HFF-Myc (cell line): ENCODE data around the gene CIT.
"Not testable (repeated sequence)": the region's sequence is repeated elsewhere in the genome, so short reads cannot be mapped to it uniquely, and the experiment has no call there.

Experiments used
- DNase-seq: peaks from one replicate; pipeline ENCODE4 v3.0.0-alpha.2; 2011; ENCODE audit warnings: low read depth; ENCODE audit errors: extremely low read depth
- H3K4me3 ChIP-seq: replicated peaks from 2 replicates; pipeline ENCODE4 v1.5.1; 2011; ENCODE audit warnings: low read depth, mild to moderate bottlenecking, control low read depth, low read length
- TF ChIP-seq, protein P1 (sequence below): IDR thresholded peaks from 2 replicates; pipeline ENCODE4 v1.5.1; 2012; ENCODE audit warnings: mild to moderate bottlenecking, low read depth, low read length, control low read depth; ENCODE audit errors: missing control alignments

CIT gene

DNA sequence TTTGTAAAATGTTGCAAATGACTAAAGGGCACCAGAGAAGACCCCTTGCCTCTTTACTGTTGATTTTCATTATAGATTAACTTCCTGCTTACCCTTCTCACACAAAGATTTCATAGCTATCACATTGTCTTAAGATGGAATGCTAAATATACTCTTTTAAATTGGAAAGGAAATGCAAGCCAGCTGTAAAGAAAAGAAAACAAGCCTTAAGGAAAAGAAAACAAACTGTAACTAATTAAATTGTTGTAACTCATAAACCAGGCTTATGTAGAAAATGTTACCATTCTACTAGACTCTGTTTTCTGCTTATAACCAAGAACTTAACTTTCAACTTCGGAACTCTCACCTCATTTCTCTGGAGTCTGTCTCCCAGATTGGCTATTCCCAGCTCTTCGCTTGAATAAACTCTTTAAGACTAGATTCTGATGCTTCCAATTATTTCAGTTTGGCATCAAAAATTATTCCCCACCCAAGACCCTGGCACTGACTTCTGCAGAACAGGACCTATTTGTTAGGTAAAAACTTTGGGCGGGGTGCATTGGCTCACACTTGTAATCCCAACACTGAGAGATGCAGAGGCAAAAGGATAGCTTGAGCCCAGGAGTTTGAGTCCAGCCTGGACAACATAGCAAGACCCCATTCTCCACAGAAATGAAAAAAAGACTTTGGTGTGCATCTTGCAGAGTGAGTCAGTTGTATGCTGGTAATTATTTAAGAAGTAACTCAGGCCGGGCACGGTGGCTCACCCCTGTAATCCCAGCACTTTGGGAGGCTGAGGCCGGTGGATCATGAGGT is 36.6 kb upstream of the CIT start:
- DNase-seq: no peak
- TF ChIP-seq, protein P1, sequence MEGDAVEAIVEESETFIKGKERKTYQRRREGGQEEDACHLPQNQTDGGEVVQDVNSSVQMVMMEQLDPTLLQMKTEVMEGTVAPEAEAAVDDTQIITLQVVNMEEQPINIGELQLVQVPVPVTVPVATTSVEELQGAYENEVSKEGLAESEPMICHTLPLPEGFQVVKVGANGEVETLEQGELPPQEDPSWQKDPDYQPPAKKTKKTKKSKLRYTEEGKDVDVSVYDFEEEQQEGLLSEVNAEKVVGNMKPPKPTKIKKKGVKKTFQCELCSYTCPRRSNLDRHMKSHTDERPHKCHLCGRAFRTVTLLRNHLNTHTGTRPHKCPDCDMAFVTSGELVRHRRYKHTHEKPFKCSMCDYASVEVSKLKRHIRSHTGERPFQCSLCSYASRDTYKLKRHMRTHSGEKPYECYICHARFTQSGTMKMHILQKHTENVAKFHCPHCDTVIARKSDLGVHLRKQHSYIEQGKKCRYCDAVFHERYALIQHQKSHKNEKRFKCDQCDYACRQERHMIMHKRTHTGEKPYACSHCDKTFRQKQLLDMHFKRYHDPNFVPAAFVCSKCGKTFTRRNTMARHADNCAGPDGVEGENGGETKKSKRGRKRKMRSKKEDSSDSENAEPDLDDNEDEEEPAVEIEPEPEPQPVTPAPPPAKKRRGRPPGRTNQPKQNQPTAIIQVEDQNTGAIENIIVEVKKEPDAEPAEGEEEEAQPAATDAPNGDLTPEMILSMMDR: no peak
- H3K4me3 ChIP-seq: no peak overlapping the region

DNA sequence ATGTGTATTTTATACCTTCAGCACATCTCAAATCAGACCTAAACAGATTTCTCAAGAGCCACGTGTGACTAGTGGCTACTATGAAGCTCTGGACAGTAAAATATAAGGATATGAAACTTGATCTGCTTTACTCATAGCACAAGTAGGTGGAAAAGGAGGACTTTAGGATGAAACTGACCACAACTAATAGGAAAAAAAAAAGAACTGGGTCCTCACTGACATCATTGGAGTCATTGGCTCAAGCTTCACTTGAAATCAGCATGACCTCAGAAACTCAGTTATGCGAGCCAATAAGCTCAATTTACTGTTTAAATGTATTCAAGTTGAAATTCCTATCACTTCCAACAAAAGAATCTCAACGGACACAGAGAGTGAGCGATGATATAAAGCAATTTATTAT is 34.1 kb upstream of the CIT start:
- no peak overlapping the region for H3K4me3 ChIP-seq
- TF ChIP-seq, protein P1: no peak
- DNase-seq: peak; percentile 29

DNA sequence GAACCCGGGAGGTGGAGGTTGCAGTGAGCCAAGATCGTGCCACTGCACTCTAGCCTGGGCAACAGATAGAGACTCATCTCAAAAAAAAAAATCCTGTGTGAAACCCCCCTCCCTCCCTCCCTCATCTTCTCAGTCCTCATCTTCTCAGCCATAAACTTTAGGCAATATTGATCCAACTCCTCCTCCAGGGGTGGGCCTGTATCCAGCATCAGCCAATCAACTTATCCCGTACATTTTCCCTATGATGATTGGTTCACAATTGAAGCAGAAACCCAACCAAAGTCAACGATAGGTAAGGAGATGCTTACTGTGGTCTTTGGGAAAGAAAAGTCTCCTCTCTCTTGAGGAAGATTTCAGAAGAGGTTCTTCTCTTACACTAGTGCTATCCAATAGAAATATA is 33.5 kb upstream of the CIT start:
- TF ChIP-seq, protein P1: no peak
- no peak overlapping the region for H3K4me3 ChIP-seq
- no peak for DNase-seq

DNA sequence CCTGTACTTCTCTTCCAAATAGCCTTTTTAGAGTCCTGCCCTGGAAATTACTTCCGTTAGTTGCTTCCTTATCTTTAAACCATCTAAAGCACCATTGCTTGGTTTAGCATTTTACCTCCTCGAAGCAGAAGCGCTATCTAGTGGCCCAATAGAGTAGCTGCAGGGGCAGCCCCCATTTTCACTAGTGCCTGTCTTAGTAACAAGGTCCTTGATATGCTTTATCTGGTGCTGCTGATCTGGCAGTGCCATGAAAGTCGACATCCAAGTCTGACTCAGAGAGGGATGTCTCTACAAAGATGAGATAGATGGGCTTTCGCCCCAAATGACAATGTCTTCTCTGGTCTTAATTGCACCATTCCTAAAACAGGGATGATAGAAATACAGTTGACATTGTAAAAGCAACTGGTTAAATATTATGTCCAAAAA is 25.0 kb upstream of the CIT start:
- peak; percentile 59 for DNase-seq
- H3K4me3 ChIP-seq: no peak overlapping the region
- TF ChIP-seq, protein P1: peak; percentile 75

DNA sequence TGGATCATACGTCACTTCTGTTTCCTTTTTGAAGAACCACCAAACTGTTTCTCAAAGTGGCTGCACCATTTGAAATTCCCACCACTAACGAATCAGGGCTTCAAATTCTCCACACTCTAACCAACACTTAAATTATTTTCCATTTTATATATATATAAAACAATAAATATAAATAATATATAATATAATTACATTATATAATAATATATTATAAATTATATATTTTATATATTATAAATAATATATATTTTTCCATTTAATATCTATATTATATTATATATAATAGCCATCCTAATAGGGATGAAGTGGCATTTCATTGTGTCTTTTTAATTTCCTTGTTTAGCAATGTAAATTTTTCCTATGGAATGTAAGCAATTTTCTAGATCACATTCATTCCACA is 24.6 kb upstream of the CIT start:
- no peak overlapping the region for H3K4me3 ChIP-seq
- TF ChIP-seq, protein P1: no peak
- no peak for DNase-seq

DNA sequence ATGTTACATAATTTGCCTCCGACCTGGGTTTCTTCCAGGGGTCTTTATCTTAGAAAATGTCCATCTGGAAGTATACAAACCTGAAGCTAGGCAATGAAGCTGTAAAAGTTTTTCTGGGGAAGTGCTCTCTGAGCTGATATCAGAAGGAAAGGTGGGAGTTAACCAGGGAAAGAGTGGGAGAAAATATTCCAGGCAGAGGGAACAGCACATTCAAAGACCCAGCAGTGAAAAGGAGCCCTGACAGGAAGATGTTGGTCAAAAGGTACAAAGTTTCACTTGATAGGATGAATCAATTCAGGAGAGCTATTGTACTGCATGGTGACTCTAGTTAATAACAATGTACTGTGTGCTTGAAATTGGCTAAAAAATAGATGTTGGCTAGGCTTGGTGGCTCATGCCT is 17.8 kb upstream of the CIT start:
- TF ChIP-seq, protein P1: no peak
- DNase-seq: no peak
- H3K4me3 ChIP-seq: no peak overlapping the region

DNA sequence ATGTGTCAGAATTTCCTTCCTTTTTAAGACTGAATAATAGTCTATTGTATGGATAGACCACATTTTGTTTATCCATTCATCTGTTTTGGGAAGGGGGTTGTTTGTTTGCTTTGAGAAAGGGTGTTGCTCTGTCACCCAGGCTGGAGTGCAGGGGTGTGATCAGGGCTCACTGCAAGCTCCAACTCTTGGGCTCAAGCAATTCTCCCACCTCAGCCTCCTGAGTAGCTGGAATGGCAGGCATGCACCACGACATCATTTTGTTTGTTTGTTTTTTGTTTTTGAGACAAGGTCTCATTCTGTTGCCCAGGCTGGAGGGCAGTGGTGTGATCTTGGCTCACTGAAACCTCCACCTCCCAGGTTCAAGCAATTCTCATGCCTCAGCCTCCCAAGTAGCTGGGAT is 15.5 kb upstream of the CIT start:
- H3K4me3 ChIP-seq, DNase-seq: not testable (repeated sequence)
